ENCODE data around the gene SALL1.

DNA sequence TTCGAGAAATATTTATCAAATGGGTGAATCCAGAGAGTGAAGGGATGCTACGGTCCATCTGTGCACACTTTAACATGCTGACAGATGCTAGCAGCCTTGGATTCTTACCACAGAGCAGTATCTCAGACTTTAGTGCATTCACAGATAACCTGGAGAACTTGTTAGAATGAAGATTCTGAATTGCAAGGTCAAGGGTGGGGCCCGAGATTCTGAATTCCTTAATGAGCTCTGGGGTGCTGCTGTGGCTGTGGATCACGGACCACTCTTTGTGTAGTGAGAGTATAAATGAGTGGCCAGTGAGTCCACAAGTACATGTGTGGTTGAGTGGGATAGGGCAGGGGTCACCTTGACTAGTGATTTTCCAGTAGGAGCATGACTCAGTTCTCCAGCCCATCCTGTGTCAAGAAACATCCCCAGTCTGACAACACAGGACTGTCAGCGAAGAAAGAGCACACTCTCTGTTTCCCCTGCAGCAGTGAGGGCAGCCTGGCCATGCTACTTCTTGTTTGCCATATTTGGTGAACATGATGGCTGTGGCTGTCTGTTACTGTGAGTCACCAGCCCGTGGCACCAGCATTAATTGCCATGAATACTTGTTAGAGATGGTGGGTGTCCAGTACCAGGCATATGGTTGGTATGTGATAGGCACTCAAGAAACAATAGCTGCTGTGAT lies 13.0 kb upstream of the SALL1 start:
- TF ChIP-seq REST (IDR thresholded peaks at IDR 0.05; ENCODE audit: borderline replicate concordance) (no peak), EZH2 (IDR thresholded peaks at IDR 0.05; ENCODE audit: borderline replicate concordance, insufficient read depth, low read length, poor library complexity, severe bottlenecking) (no peak), MXI1 (conservative IDR thresholded peaks at IDR 0.05; ENCODE audit: poor library complexity, severe bottlenecking) (no peak), EP300 (conservative IDR thresholded peaks at IDR 0.05; ENCODE audit: poor library complexity, severe bottlenecking) (no peak), RAD21 (conservative IDR thresholded peaks at IDR 0.05) (no peak), SMC3 (conservative IDR thresholded peaks at IDR 0.05; ENCODE audit: poor library complexity) (no peak)
- TF ChIP-seq, protein P1, sequence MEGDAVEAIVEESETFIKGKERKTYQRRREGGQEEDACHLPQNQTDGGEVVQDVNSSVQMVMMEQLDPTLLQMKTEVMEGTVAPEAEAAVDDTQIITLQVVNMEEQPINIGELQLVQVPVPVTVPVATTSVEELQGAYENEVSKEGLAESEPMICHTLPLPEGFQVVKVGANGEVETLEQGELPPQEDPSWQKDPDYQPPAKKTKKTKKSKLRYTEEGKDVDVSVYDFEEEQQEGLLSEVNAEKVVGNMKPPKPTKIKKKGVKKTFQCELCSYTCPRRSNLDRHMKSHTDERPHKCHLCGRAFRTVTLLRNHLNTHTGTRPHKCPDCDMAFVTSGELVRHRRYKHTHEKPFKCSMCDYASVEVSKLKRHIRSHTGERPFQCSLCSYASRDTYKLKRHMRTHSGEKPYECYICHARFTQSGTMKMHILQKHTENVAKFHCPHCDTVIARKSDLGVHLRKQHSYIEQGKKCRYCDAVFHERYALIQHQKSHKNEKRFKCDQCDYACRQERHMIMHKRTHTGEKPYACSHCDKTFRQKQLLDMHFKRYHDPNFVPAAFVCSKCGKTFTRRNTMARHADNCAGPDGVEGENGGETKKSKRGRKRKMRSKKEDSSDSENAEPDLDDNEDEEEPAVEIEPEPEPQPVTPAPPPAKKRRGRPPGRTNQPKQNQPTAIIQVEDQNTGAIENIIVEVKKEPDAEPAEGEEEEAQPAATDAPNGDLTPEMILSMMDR (IDR thresholded peaks at IDR 0.05; ENCODE audit: poor library complexity, severe bottlenecking) = no peak

Measured in neural cell (in vitro differentiated cells).